ENCODE measurements around the gene BARHL1. TPM values are rescaled to one million over a fixed set of nuclear protein-coding genes. Genes with fewer than 3 reads are reported as not detected.
"Not testable (repeated sequence)": the region's sequence is repeated elsewhere in the genome, so short reads cannot be mapped to it uniquely, and the experiment has no call there.

Gene BARHL1
- total RNA-seq, 2 experiments from 2014 or later: not detected

DNA sequence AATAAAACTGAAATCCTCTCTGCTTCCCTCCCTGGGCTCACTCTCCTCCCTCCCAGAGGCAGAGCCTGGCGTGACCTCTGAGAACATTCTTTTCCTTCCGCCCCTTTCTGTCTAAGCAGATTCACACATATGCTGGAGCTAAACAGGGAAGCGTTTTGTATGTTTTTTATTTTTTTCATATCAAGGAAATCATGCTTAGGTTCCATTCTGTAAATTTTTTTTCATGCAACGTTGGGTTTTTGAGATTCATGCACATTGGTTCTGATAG, 20.2 kb upstream of the BARHL1 start:
- no peaks in the 10 kb centered on the region for H3K79me2 ChIP-seq (ENCODE audit: insufficient read depth, low read depth, low read length)
- H3K27ac ChIP-seq (ENCODE audit: low read depth, low read length, poor library complexity, severe bottlenecking): no peak overlapping the region
- no TSS peak for BruUV-seq (replicated peaks)
- H3K36me3 ChIP-seq (ENCODE audit: insufficient read depth, low read length): no peaks in the 10 kb centered on the region
- ChIA-PET POLR2A (no interaction called here), CTCF (ENCODE audit: unreplicated experiment) (no interaction called here)
- no peaks in the 10 kb centered on the region for H4K20me1 ChIP-seq (ENCODE audit: insufficient read depth, low read length)
- H3K4me2 ChIP-seq (ENCODE audit: low read length): no peak overlapping the region
- H3K9me3 ChIP-seq (ENCODE audit: low read length): no peaks in the 10 kb centered on the region
- intact Hi-C loops (cut with micrococcal nuclease; ENCODE audit: unreplicated experiment): no loop called here
- no peak overlapping the region for H2AFZ ChIP-seq (ENCODE audit: low read length)
- TF ChIP-seq, protein P1, sequence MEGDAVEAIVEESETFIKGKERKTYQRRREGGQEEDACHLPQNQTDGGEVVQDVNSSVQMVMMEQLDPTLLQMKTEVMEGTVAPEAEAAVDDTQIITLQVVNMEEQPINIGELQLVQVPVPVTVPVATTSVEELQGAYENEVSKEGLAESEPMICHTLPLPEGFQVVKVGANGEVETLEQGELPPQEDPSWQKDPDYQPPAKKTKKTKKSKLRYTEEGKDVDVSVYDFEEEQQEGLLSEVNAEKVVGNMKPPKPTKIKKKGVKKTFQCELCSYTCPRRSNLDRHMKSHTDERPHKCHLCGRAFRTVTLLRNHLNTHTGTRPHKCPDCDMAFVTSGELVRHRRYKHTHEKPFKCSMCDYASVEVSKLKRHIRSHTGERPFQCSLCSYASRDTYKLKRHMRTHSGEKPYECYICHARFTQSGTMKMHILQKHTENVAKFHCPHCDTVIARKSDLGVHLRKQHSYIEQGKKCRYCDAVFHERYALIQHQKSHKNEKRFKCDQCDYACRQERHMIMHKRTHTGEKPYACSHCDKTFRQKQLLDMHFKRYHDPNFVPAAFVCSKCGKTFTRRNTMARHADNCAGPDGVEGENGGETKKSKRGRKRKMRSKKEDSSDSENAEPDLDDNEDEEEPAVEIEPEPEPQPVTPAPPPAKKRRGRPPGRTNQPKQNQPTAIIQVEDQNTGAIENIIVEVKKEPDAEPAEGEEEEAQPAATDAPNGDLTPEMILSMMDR (conservative IDR thresholded peaks at IDR 0.05; ENCODE audit: low read length): no peak
- TF ChIP-seq EZH2phosphoT487 (IDR thresholded peaks at IDR 0.05; ENCODE audit: borderline replicate concordance, low read depth, low read length): no peak
- H3K9me2 ChIP-seq (ENCODE audit: insufficient read depth, low read length): no peaks in the 10 kb centered on the region
- no peak for DNase-seq (ENCODE audit: low spot score)
- no peaks in the 10 kb centered on the region for H3K4me1 ChIP-seq (ENCODE audit: insufficient read depth, low read length, poor library complexity, severe bottlenecking)
- H3K4me3 ChIP-seq (ENCODE audit: low read depth, low read length, poor library complexity, severe bottlenecking): no peak overlapping the region

DNA sequence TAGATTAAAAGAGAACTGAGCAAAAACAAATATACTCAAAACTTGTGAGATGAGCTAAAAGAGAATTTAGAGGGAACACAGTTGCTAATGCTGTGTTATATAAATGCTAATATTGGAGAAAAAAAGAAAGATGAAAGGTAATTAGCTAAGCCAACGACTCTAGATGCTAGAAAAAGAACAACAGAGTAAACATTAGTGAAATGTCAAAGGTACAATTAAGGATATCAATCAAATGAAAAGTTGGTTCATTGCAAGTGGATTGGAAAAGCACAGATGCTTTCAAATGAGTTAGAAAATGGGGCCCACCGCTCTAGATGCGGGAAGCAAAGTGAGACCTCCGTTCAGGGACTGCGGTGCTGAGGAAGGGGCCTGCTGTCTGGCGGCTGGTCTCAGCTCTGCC, 17.9 kb upstream of the BARHL1 start:
- no TSS peak for BruUV-seq (replicated peaks)
- Histone ChIP-seq H3K79me2 (ENCODE audit: insufficient read depth, low read depth, low read length) (no peaks in the 10 kb centered on the region), H3K4me3 (ENCODE audit: low read depth, low read length, poor library complexity, severe bottlenecking) (no peak overlapping the region), H3K4me2 (ENCODE audit: low read length) (no peak overlapping the region), H2AFZ (ENCODE audit: low read length) (no peak overlapping the region), H3K36me3 (ENCODE audit: insufficient read depth, low read length) (no peaks in the 10 kb centered on the region), H4K20me1 (ENCODE audit: insufficient read depth, low read length) (no peaks in the 10 kb centered on the region), H3K9me3 (ENCODE audit: low read length) (no peaks in the 10 kb centered on the region), H3K9me2 (ENCODE audit: insufficient read depth, low read length) (no peaks in the 10 kb centered on the region), H3K4me1 (ENCODE audit: insufficient read depth, low read length, poor library complexity, severe bottlenecking) (peaks cover 8% of the 10 kb centered on the region), H3K27ac (ENCODE audit: low read depth, low read length, poor library complexity, severe bottlenecking) (no peak overlapping the region)
- DNase-seq (ENCODE audit: low spot score): no peak
- ChIA-PET POLR2A (no interaction called here), CTCF (ENCODE audit: unreplicated experiment) (no interaction called here)
- intact Hi-C loops (cut with micrococcal nuclease; ENCODE audit: unreplicated experiment): no loop called here
- no peak for TF ChIP-seq EZH2phosphoT487 (IDR thresholded peaks at IDR 0.05; ENCODE audit: borderline replicate concordance, low read depth, low read length)
- TF ChIP-seq, protein P1 (conservative IDR thresholded peaks at IDR 0.05; ENCODE audit: low read length): no peak

DNA sequence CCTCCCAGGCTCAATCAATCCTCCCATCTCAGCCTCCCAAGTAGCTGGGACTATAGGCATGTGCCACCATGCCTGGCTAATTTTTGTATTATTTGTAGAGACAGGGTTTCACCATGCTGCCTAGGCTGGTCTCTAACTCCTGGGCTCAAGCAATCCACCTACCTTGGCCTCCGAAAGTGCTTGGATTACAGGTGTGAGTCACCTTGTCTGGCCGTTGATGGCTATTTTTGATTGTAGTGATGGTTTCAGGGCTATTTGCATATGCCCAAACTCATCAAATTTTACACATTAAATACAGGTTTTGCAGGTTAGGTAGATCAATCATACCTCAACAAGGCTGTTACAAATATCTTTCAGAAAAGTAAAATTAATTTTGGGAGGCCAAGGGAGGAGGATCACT, 13.6 kb upstream of the BARHL1 start:
- CTCF ChIA-PET (ENCODE audit: unreplicated experiment); H3K27ac ChIP-seq (ENCODE audit: low read depth, low read length, poor library complexity, severe bottlenecking): not testable (repeated sequence)

More for the DNA sequence above, 13.6 kb upstream of the BARHL1 start:
- H3K4me3 ChIP-seq (ENCODE audit: low read depth, low read length, poor library complexity, severe bottlenecking); H3K4me2 ChIP-seq (ENCODE audit: low read length); H2AFZ ChIP-seq (ENCODE audit: low read length); POLR2A ChIA-PET; H3K79me2 ChIP-seq (ENCODE audit: insufficient read depth, low read depth, low read length); H3K36me3 ChIP-seq (ENCODE audit: insufficient read depth, low read length); DNase-seq (ENCODE audit: low spot score); BruUV-seq (replicated peaks); H3K4me1 ChIP-seq (ENCODE audit: insufficient read depth, low read length, poor library complexity, severe bottlenecking); H4K20me1 ChIP-seq (ENCODE audit: insufficient read depth, low read length); H3K9me2 ChIP-seq (ENCODE audit: insufficient read depth, low read length); H3K9me3 ChIP-seq (ENCODE audit: low read length); intact Hi-C loops (cut with micrococcal nuclease; ENCODE audit: unreplicated experiment): not testable (repeated sequence)

All from OCI-LY7 (cell line).